ELR (cell line): Measurements from ENCODE around the gene CNGA4.

Experiments used
- DNase-seq: peaks from one replicate; pipeline ENCODE4 v3.0.0-alpha.2; 2015; ENCODE audit warnings: low read depth

CNGA4 gene

GRCh38 chr11:6238902-6239301 lies at the start of gene CNGA4:
Gene CNGA4, plus strand, starts transcription at chr11:6239089. Its CDS starts 118 bp downstream, at chr11:6239207.
- DNase-seq: no peak

- DNase-seq: no peak
Observed at GRCh38 chr11:6191742-6192141, 47.1 kb upstream of the CNGA4 start.

DNA sequence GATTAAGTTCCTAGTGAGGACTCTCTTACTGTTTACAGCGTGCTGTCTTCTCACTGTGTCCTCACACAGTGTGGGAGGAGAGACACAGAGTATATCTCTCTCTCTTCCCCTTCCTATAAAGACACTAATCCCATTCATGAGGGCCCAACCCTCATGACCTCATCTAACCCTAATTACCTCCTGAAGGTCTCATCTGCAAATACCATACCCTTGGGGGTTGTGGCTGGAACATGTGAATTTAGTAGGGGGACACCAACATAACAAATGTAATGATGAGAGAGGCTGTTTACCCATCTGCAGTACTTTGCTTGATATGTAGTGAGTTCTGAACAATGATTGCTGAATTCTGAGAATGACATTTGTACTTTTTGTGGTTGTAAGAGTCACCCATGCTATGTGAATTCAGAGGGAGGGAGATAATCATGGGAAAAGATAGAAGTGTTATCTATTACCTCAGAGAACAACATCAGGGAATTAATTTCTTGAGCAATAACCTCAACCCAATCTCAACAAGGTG lies 44.8 kb upstream of the CNGA4 start:
- no peak for DNase-seq

GRCh38 chr11:6196396-6196795 lies 42.5 kb upstream of the CNGA4 start:
- no peak for DNase-seq

DNA sequence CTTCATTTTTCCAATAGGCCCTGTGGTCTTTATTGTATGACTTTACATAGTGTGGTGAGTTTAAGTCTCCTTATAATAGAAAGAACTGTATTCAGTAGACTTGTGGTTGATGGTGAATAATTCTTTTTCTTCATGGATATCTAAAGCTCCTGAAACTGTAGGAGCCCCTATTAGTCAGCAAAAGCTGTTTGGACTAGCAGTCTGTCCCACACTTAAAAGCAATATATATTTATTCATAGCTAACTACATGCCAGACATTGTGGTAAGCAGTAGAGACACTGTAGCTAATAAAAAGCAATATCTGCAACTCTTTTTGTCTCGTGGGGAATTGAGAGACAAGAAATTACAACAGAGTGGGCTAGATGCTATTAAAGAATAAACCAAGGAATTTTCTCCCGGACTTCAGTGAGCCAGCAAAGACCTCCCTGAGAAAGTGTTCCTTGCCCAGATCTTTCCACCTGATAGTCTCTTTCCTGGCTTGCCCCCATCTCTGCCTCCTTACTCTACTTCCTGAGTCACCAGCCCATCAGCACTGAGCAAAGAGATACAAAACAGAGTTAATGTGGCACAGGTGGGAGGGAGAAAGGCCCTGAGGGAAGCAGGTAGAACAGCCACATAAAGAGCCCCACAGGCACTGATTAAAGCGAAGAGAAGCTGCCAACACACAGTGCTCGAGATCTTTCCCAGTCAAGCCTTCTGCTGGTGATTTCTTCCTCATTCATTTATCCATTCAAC lies 41.3 kb upstream of the CNGA4 start:
- DNase-seq: no peak

- DNase-seq: no peak
Observed at GRCh38 chr11:6199174-6199810, 39.6 kb upstream of the CNGA4 start, which contains the start of gene OR52W1. Gene OR52W1, plus strand, starts transcription at chr11:6199224. Its CDS starts 0 bp downstream, at chr11:6199224.

DNA sequence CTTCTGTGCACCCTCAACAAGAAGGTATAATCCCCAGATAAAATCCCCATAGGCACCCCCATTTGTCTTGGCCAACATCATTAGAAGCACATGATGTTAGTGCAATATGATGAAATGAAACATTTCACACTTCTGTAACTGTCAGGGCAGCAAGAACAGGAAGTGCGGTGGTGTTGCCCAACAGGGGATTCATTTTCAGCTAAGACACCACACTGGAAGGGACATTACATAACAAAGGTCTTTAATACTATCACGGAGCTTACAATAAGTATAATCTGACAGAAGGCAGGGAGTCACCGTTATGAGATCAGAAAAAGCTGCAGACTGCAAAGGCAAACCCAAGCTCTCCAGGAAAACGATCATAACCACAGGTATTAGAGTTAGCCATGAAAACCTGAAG lies 37.9 kb upstream of the CNGA4 start:
- no peak for DNase-seq

DNA sequence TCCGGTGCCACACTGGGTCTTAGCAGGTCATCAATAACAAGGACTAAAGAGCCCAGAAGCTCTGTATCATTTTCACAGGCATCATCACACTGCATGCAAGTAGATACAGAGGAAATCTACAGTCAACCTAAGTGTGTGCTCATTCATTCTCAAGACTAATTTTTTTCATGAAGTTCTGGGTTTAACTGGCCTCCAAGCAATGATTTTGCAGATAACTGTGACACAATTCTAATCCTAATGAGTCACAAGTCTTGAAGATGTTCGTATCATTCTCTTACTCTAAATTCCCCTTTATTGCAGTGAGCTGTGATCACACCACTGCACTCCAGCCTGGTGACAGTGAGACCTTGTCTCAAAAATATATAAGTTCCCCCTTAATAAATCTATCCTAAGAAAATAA lies 37.4 kb upstream of the CNGA4 start:
- DNase-seq: no peak

- DNase-seq: no peak
Observed at GRCh38 chr11:6202041-6202440, 36.8 kb upstream of the CNGA4 start.

DNA sequence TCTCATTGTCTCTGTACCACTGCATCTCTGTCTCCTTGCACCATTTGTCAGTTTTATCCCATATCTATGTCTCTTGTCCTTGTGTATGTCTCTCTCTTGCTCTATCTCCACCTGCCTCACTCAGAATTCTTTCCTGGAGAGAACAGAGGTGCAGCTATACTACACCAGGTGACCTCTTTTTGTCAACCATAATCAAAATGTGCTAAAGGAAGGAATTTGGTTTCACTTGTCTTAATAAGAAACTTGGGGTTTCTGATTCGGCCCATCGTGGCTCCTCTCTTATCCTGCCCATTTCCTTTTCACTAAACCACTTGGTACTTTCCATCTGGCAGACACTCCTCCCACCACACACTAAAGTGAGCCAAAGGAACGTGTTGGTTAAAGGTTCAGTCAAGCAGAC lies 35.6 kb upstream of the CNGA4 start:
- no peak for DNase-seq

DNA sequence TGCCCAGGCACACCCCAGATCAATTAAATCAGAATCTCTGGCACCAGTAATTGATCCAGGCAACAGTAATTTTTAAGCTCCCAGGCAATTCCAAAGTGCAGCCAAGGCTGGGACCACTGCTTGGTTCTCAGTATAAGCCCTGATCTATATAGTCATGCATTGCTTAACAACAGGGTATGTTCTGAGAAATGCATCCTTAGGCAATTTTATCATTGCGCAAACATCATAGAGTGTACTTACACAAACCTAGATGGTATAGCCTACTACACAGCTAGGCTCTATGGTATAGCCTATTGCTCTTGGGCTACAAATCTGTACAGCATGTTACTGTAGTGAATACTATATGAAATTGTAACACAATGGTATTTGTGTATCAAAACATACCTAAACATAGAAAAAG lies 34.2 kb upstream of the CNGA4 start:
- DNase-seq: no peak

DNA sequence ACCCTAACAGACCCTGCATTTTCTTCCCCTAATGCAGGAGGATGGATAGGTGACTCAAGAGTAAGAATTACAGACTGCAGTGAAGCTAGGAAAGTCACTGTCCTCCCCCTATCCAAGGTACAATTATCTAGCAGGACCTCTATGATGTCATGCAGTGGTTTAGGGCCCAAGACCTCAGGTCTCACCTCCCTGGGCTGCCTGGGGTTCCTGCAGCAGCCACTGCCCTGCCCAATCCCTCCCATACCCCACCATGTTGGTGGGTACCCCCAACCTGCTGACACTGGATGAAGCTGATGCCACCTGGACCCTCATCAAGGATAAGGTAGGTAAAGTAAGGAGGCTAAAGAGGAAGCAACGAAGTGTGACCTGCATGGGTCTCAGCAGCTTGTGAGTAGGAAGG lies 33.5 kb upstream of the CNGA4 start, which contains the start of gene C11orf42:
C11orf42 (plus strand) TSS at position 192 of the 400 bp plus-strand sequence; CDS start at position 251, 59 bp downstream.
- no peak for DNase-seq

- DNase-seq: no peak
Observed at GRCh38 chr11:6206456-6207180, 32.3 kb upstream of the CNGA4 start.

- no peak for DNase-seq
Observed at GRCh38 chr11:6209801-6210200, 29.1 kb upstream of the CNGA4 start.

DNA sequence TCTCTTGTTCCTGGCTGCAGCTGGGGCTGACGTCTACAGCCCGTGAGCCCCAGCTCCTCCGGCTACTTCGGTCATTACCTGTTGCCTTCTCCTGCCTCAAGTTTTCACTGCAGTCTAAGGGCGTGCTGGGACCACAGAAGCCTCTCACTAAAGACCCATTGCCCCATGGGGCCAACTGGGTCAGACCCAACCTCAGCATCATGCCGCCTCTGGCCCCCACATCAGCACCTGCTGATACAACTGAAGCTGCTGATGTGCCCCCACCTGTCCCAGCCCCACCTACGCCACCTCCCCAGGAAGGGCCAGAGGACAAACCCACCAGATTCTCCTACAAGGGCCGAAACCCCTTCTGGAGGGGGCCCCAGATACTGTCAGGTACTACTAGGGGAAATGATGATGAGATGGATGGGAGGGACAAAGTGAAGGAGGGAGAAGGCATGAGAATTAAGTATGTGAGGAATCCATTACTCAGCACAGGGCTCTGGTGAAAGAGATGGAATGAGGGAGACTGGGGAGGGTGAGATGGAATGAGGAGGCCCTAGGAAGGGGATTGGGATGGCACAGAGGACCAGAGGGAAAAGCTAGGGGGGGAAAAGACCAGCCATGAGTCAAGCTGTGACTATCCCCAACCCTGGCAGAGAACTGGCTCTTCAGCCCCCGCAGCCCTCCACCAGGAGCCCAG lies 28.5 kb upstream of the CNGA4 start:
- no peak for DNase-seq

- no peak for DNase-seq
Observed at GRCh38 chr11:6214530-6214929, 24.4 kb upstream of the CNGA4 start.

- no peak for DNase-seq
Observed at GRCh38 chr11:6216501-6216900, 22.4 kb upstream of the CNGA4 start.

DNA sequence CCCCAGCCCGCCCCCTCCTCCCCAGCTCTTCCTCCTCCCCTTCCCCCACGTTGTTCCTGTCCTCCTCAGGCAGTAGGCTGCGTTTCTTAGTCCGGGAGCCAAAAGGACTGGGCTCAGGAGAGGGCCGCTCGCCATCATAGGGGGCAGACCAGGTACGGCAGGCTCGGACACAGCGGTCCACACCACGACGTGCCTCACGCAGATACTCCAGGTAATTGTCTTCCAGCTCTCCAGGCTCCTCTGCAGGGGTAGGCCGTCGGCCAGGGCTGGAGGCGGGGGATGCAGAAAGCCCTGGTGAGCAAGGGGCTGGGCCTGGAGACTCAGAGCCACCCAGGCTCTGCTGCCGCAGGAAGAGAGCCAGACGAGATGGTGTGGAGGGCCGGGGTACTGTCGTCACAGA lies 21.2 kb upstream of the CNGA4 start:
- DNase-seq: no peak

GRCh38 chr11:6219359-6219758 lies 19.5 kb upstream of the CNGA4 start:
- DNase-seq: peak; percentile 85

- DNase-seq: no peak
Observed at GRCh38 chr11:6223854-6224253, 15.0 kb upstream of the CNGA4 start.

GRCh38 chr11:6224421-6224820 lies 14.5 kb upstream of the CNGA4 start:
- DNase-seq: no peak

- DNase-seq: no peak
Observed at GRCh38 chr11:6225024-6225423, 13.9 kb upstream of the CNGA4 start.
